K562 (cell line): ENCODE measurements around the gene PIK3R2.

Source experiments
- CHD1 ChIP-seq: fragments of 200-600 bp; sonication (generic); IDR thresholded peaks from one replicate; pipeline ENCODE4 v1.6.1; 2012; ENCODE audit warnings: mild to moderate bottlenecking, moderate library complexity, low read length, inconsistent platforms
- E2F8 ChIP-seq: fragments of 450-650 bp; IDR thresholded peaks from 2 replicates; pipeline ENCODE4 v1.7.1; 2018; ENCODE audit warnings: mild to moderate bottlenecking, low read depth; ENCODE audit not compliant: partially characterized antibody
- HOXB6 ChIP-seq: fragments of 250-450 bp; sonication (Bioruptor Pico); IDR thresholded peaks from 2 replicates; pipeline ENCODE4 v1.5.1; 2022; ENCODE audit warnings: mild to moderate bottlenecking, borderline replicate concordance
- SRF ChIP-seq, 2 experiments: fragments of 250-450, 450-650 bp in 1 of 2; sonication (Bioruptor Pico) in 1 of 2; sonication (generic) in 1 of 2; formaldehyde crosslinking; IDR thresholded peaks; 2 replicates each; pipeline versions ENCODE4 v1.5.0 to v1.5.1; 2020 to 2022; ENCODE audit warnings: mild to moderate bottlenecking in 1 of 2, missing genetic modification reagents in 1 of 2
- USF1 ChIP-seq: sonication (generic); formaldehyde crosslinking; IDR thresholded peaks from 2 replicates; pipeline ENCODE4 v1.9.0; 2022; ENCODE audit warnings: mild to moderate bottlenecking, missing genetic modification reagents
- ZNF518B ChIP-seq: fragments of 250-450 bp; sonication (Bioruptor Pico); IDR thresholded peaks from 2 replicates; pipeline ENCODE4 v1.5.0; 2021; ENCODE audit warnings: mild to moderate bottlenecking, moderate library complexity

DNA sequence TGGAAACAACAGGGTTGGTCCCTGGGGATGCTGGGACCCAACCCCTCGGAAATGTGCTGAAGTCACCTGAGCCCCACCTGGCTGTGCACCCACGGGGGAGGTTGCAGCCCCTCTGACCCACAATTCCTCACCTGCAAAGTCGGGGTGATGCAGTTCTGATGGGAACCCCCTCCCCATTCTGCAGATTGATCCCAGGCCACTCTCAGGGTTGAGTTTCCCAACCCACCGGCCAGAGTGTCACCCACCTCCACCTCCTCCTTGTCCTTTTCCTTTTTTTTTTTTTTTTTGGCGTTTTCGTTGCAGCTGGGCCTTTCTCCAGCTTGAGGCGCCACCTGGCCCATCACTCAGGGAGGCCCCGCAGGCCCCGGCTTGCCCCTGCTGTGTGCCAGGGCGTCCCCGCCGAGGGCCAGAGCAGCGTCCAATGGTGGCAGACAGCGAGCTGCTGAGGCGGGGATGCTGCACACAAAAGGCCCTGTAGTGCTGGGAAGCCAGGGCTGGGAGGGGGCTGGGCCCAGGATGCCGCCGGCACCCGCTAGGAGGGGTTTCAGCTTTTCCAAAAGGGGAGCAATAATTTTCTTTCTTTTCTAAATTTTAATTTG, 4.6 kb downstream of the PIK3R2 start:
- TF ChIP-seq SRF (CRISPR knock-in tag; IDR thresholded peaks at IDR 0.05), result no peak
- TF ChIP-seq ZNF518B (CRISPR knock-in tag), result no peak
- no peak for TF ChIP-seq E2F8
- TF ChIP-seq CHD1, result no peak
- no peak for TF ChIP-seq USF1 (CRISPR knock-in tag)
- TF ChIP-seq HOXB6 (CRISPR knock-in tag), result no peak
